HEK293T (cell line): ENCODE measurements around the gene LILRA5.
"Not testable (repeated sequence)": the region's sequence is repeated elsewhere in the genome, so short reads cannot be mapped to it uniquely, and the experiment has no call there.

Source experiments
- CTCF ChIA-PET: fragments of 350-600 bp; formaldehyde crosslinking; extraction: SDS; loops from one replicate; lab custom pipeline; 2021; ENCODE audit warnings: antibody characterized with exemption, inconsistent platforms; lab: Yijun Ruan, JAX
- POLR2A ChIA-PET: fragments of 350-600 bp; formaldehyde crosslinking; extraction: SDS; loops from one replicate; lab custom pipeline; 2020; ENCODE audit warnings: antibody characterized with exemption, inconsistent platforms; lab: Yijun Ruan, JAX
- DNase-seq: peaks from one replicate; pipeline ENCODE4 v3.0.0; 2012; ENCODE audit warnings: mixed read lengths; ENCODE audit errors: extremely low spot score
- ARNT ChIP-seq: fragments of 450-650 bp; IDR thresholded peaks from 2 replicates; pipeline ENCODE4 v1.6.1; 2017; ENCODE audit warnings: mild to moderate bottlenecking
- BHLHE40 ChIP-seq: fragments of 450-650 bp; IDR thresholded peaks from 2 replicates; pipeline ENCODE4 v1.6.1; 2016; ENCODE audit warnings: mild to moderate bottlenecking, moderate library complexity, borderline replicate concordance
- CTBP1 ChIP-seq: fragments of 450-650 bp; IDR thresholded peaks from 2 replicates; pipeline ENCODE4 v1.6.1; 2016; ENCODE audit warnings: borderline replicate concordance
- ELF4 ChIP-seq: fragments of 450-650 bp; IDR thresholded peaks from 2 replicates; pipeline ENCODE4 v1.6.1; 2017; ENCODE audit warnings: antibody characterized with exemption
- FOXA1 ChIP-seq: fragments of 450-650 bp; IDR thresholded peaks from 2 replicates; pipeline ENCODE4 v1.6.1; 2016; ENCODE audit warnings: mild to moderate bottlenecking
- FOXK2 ChIP-seq: fragments of 450-650 bp; IDR thresholded peaks from 2 replicates; pipeline ENCODE4 v1.6.1; 2016; ENCODE audit warnings: mild to moderate bottlenecking
- FOXM1 ChIP-seq: fragments of 450-650 bp; IDR thresholded peaks from 2 replicates; pipeline ENCODE4 v1.6.1; 2017; ENCODE audit warnings: mild to moderate bottlenecking, borderline replicate concordance
- HDGF ChIP-seq: fragments of 450-650 bp; IDR thresholded peaks from 2 replicates; pipeline ENCODE4 v1.6.1; 2017; ENCODE audit warnings: antibody characterized with exemption, borderline replicate concordance
- L3MBTL2 ChIP-seq: fragments of 450-650 bp; conservative IDR thresholded peaks from 2 replicates; pipeline ENCODE4 v1.6.1; 2016; ENCODE audit warnings: mild to moderate bottlenecking
- LEF1 ChIP-seq: fragments of 450-650 bp; IDR thresholded peaks from 2 replicates; pipeline ENCODE4 v1.6.1; 2017; ENCODE audit warnings: mild to moderate bottlenecking, borderline replicate concordance
- NFRKB ChIP-seq: fragments of 450-650 bp; IDR thresholded peaks from 2 replicates; pipeline ENCODE4 v1.6.1; 2016; ENCODE audit warnings: mild to moderate bottlenecking, moderate library complexity
- SP1 ChIP-seq: fragments of 450-650 bp; IDR thresholded peaks from 2 replicates; pipeline ENCODE4 v1.6.1; 2017
- SUZ12 ChIP-seq: fragments of 450-650 bp; IDR thresholded peaks from 2 replicates; pipeline ENCODE4 v1.6.1; 2016; ENCODE audit warnings: mild to moderate bottlenecking
- TARDBP ChIP-seq: fragments of 450-650 bp; IDR thresholded peaks from 2 replicates; pipeline ENCODE4 v1.6.1; 2016
- ZNF384 ChIP-seq: fragments of 450-650 bp; IDR thresholded peaks from 2 replicates; pipeline ENCODE4 v1.6.1; 2016
- TF ChIP-seq, protein P1 (sequence below): fragments of 450-650 bp; IDR thresholded peaks from 2 replicates; pipeline ENCODE4 v1.6.1; 2016

LILRA5 gene

DNA sequence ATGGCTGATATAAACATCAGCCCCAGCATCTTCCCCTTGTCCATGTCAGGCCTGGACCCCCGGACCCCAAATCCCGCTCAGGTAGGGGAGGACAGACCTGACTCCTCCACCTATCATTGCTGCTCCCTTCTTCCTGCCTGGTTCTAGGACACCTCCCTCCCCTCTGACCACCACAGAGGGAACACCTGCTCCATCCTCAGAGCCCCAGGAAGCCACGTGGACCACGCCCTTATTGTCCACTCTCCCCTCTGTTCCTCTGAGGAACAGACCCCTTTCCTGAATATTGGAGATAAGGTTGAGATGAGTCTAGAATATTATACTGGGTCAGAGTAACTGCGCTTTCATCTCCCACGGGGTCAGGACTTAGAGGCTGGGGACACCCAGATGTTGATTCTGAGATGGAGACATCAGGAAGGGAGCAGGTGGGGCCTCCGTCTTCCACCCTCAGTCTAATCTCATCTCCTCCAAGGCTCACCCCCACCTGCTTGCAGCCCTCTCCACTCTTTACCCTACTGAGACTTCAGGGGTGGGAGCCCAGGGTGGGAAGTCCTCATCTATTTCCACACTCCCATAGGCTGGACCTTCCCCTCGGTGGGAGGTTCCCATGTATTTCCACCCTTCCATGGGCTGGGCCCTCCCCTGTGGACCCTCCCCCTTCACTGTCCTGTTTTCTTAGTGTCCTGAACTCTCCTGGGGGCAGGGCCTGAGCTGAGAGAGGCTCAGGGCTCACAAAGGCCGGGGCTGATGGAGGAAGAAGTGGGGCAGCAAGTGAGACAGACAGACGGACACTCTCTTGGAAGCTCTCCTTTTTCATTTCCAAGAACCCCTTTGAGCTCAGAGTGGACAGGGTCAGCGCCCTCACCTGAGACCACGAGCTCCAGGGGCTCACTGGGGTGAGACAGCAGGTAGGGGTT lies 23.3 kb upstream of the LILRA5 start:
- CTCF ChIA-PET, result no interaction called here
- DNase-seq, result no peak
- TF ChIP-seq LEF1 (no peak), CTBP1 (no peak), HDGF (no peak), FOXM1 (no peak), SP1 (no peak), SUZ12 (no peak)
- POLR2A ChIA-PET, result no interaction called here

- no peak for DNase-seq
- POLR2A ChIA-PET, result no interaction called here
- no peak for TF ChIP-seq FOXA1
- no peak for TF ChIP-seq SUZ12
- TF ChIP-seq ELF4, result no peak
- TF ChIP-seq TARDBP, result no peak
- CTCF ChIA-PET, result no interaction called here
Observed at GRCh38 chr19:54335164-54335563, 22.2 kb upstream of the LILRA5 start.

GRCh38 chr19:54333586-54334298 lies 20.8 kb upstream of the LILRA5 start:
- no peak for TF ChIP-seq NFRKB
- TF ChIP-seq FOXM1, result no peak
- no peak for TF ChIP-seq ZNF384
- TF ChIP-seq FOXA1, result no peak
- TF ChIP-seq, protein P1, sequence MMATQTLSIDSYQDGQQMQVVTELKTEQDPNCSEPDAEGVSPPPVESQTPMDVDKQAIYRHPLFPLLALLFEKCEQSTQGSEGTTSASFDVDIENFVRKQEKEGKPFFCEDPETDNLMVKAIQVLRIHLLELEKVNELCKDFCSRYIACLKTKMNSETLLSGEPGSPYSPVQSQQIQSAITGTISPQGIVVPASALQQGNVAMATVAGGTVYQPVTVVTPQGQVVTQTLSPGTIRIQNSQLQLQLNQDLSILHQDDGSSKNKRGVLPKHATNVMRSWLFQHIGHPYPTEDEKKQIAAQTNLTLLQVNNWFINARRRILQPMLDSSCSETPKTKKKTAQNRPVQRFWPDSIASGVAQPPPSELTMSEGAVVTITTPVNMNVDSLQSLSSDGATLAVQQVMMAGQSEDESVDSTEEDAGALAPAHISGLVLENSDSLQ, result no peak
- no peak for TF ChIP-seq ELF4
- no peak for TF ChIP-seq TARDBP
- no peak for TF ChIP-seq FOXK2
- TF ChIP-seq L3MBTL2, result no peak
- no peak for TF ChIP-seq ARNT
- no peak for TF ChIP-seq SP1
- TF ChIP-seq CTBP1, result no peak
- TF ChIP-seq SUZ12, result no peak
- TF ChIP-seq HDGF, result no peak
- no peak for TF ChIP-seq BHLHE40
- TF ChIP-seq LEF1, result no peak
- ChIA-PET CTCF (no interaction called here), POLR2A (no interaction called here)
- DNase-seq, result no peak

GRCh38 chr19:54332149-54332548 lies 19.2 kb upstream of the LILRA5 start:
- no peak for TF ChIP-seq L3MBTL2
- no peak for TF ChIP-seq ELF4
- no peak for TF ChIP-seq FOXA1
- no peak for TF ChIP-seq BHLHE40
- TF ChIP-seq HDGF, result no peak
- no peak for TF ChIP-seq ZNF384
- no peak for TF ChIP-seq LEF1
- no peak for TF ChIP-seq SP1
- TF ChIP-seq SUZ12, result no peak
- TF ChIP-seq, protein P1, result no peak
- no peak for TF ChIP-seq CTBP1
- no peak for TF ChIP-seq ARNT
- no peak for TF ChIP-seq FOXK2
- ChIA-PET POLR2A (no interaction called here), CTCF (no interaction called here)
- DNase-seq, result no peak

DNA sequence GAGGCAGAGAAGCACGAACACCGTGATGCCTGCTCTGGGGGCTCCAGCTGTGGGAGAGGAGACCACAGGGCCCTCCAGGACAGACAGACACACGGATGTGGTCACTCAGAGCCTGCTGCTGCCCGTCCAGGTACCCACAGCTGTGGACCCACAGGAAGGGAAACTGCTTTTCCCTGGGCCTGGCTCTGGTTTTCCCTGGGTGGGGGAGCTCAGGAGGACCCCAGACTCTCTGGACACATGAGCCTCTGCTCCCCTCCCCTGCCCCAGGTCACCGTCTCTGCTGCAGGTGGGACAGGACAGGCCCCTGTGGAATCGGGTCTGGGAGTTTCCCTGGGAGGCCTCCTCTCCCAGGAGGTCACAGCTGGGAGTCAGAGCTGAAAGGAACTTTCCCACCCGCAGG lies 18.7 kb upstream of the LILRA5 start:
- TF ChIP-seq LEF1 (no peak), FOXK2 (no peak), HDGF (no peak), BHLHE40 (no peak), ELF4 (no peak), ARNT (no peak), SP1 (no peak), TARDBP (no peak), SUZ12 (no peak), NFRKB (no peak), L3MBTL2 (no peak), FOXA1 (no peak), CTBP1 (no peak), FOXM1 (no peak), ZNF384 (no peak)
- TF ChIP-seq, protein P1, result no peak
- ChIA-PET POLR2A (no interaction called here), CTCF (no interaction called here)
- no peak for DNase-seq

DNA sequence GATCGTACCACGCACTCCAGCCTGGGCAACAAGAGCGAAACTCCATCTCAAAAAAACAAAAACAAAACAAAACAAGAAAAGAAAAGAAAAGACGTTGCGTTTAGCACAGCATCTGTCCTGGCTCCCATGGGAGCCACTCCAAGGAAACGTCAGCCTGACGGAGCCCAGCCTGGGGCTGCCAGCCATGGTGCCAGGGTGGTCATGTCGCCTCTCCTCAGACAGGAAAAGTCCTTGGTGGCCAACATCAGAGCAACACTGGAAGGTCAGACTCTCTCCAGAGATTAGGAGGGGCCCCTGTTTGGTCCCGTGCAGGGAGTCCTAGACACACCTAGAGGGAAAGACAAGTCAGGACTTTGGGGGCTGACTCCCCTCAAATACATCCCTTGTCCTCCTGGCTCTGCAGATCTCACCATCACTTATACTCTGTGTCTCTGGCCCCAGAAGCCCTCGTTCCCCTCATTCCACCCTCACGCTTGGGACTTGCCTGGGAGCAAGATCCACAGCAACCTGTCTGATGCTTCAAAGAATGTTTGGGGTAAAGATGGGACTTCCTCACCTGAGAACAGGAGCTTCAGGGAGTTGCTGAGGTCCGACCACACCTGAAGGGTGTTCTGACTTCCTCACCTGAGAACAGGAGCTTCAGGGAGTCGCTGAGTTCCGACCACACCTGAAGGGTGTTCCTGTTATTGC lies 16.7 kb upstream of the LILRA5 start:
- DNase-seq, result no peak
- ChIA-PET CTCF (no interaction called here), POLR2A (no interaction called here)
- no peak for TF ChIP-seq ELF4
- no peak for TF ChIP-seq LEF1
- no peak for TF ChIP-seq BHLHE40
- no peak for TF ChIP-seq SP1
- no peak for TF ChIP-seq TARDBP
- TF ChIP-seq HDGF, result no peak
- no peak for TF ChIP-seq CTBP1
- TF ChIP-seq FOXM1, result no peak
- no peak for TF ChIP-seq SUZ12
- no peak for TF ChIP-seq ZNF384
- TF ChIP-seq FOXK2, result no peak
- no peak for TF ChIP-seq L3MBTL2
- no peak for TF ChIP-seq NFRKB
- TF ChIP-seq FOXA1, result no peak

DNA sequence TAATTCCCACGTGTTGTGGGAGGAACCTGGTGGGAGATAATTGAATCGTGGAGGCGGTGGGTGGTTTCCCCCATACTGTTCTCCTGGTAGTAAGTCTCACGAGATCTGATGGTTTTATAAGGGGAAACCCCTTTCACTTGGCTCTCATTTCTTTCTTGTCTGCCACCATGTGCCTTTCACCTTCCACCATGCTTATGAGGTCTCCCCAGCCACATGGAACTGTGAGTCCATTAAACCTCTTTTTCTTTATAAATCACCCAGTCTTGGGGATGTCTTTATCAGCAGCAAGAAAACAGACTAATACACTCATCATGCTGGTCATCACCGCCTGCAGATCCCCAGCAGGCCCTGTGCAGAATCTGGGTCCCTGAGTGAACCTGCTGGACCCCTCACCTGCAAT lies 15.8 kb upstream of the LILRA5 start:
- POLR2A ChIA-PET, DNase-seq, CTCF ChIA-PET: not testable (repeated sequence)
